ENCODE measurements around the gene OARD1.
A peak's percentile ranks its signal among the peaks of the same experiment; 100 is the strongest.

The OARD1 gene

DNA sequence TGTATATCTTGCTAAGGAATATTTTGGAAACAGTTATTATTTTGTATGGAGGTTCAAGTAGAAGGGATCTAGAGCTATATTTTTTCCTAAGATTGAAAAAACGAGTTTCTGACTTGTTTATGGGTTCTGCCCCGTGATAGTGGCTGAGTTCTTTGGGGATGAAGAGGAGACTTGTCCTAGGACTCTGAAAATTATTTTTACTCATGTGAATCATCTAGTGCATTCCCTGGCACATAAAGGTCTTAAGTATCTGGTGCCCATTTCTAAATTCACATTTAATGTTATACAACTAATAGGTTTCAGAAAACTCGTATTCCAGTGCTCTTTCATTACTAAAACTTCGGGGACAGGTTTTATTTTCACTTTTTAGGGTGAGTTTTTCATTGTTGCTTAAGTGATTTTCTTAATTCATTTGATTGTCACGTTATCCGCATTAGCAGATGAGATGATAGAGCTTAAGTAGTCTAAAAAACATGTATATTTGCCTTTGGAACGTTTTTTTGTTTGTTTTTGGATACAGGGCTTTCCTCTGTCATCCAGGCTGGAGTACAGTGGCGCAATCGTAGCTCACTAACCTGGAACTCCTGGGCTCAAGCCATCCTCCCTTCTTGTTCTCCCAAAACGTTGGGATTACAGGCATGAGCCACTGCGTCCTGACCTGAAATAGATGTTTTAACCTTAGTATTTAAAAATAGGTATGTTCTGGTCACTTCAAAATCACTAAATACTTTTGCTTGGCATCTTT lies 2.7 kb upstream of the OARD1 start (continued):
- TF ChIP-seq ZNF501 (tag by site-specific recombination; IDR thresholded peaks at IDR 0.05) (0 out of 2 replicates have a peak, but pooled peaks have one; percentile 22), ZNF600 (tag by site-specific recombination; IDR thresholded peaks at IDR 0.05) (no peak), WT1 (tag by site-specific recombination; IDR thresholded peaks at IDR 0.05) (no peak), ZNF654 (tag by site-specific recombination; IDR thresholded peaks at IDR 0.05; ENCODE audit: low read depth) (no peak), ZNF184 (tag by site-specific recombination; IDR thresholded peaks at IDR 0.05) (no peak), IKZF3 (tag by site-specific recombination; IDR thresholded peaks at IDR 0.05) (0 out of 2 replicates have a peak, but pooled peaks have one; percentile 59), ZNF521 (tag by site-specific recombination; IDR thresholded peaks at IDR 0.05) (no peak)
- TF ChIP-seq, protein P1, sequence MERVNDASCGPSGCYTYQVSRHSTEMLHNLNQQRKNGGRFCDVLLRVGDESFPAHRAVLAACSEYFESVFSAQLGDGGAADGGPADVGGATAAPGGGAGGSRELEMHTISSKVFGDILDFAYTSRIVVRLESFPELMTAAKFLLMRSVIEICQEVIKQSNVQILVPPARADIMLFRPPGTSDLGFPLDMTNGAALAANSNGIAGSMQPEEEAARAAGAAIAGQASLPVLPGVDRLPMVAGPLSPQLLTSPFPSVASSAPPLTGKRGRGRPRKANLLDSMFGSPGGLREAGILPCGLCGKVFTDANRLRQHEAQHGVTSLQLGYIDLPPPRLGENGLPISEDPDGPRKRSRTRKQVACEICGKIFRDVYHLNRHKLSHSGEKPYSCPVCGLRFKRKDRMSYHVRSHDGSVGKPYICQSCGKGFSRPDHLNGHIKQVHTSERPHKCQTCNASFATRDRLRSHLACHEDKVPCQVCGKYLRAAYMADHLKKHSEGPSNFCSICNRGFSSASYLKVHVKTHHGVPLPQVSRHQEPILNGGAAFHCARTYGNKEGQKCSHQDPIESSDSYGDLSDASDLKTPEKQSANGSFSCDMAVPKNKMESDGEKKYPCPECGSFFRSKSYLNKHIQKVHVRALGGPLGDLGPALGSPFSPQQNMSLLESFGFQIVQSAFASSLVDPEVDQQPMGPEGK (tag by site-specific recombination; IDR thresholded peaks at IDR 0.05) = no peak
- TF ChIP-seq, protein P2, sequence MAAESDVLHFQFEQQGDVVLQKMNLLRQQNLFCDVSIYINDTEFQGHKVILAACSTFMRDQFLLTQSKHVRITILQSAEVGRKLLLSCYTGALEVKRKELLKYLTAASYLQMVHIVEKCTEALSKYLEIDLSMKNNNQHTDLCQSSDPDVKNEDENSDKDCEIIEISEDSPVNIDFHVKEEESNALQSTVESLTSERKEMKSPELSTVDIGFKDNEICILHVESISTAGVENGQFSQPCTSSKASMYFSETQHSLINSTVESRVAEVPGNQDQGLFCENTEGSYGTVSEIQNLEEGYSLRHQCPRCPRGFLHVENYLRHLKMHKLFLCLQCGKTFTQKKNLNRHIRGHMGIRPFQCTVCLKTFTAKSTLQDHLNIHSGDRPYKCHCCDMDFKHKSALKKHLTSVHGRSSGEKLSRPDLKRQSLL (tag by site-specific recombination; IDR thresholded peaks at IDR 0.05) = peak; percentile 47; the same call in 1 of the 2 replicates

DNA sequence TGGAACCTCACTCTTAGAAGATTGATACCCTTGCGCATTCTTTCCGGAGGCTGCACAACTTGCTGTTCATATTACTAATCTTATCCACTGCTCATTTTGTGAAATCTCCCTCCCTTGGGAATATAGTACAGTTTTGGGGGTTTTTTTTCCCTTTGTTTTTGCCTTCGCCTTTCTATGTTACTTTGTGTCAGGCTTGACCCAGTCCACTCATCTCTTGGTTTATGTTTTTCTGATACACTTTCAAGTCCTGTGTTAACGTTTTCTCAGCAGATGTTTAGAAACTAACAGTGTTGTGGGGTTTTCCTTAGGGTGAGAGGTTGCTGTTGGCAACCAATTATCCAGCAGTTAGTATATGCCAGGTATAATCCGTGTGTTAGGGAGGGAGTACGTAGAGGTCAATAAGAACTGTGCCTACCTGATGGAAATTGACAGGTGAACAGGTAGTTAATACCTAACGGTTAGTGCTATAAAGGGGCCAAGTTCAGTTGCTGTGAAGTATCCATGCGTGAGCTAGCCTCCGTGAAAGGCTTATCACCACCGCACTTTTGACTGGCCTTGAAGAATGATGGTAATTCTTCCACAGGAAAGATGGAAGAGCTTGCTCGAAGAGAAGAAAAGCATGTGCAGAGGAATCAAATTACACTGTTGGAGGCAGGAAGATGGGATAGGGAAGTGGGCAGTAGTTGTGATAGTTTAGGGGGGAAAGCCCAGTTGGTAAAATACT lies 2.0 kb upstream of the OARD1 start:
- CTCF ChIA-PET = interaction anchor here (0.7 to 2.4 kb wide), 3 partner anchors 9 to 246 kb away, joined by 3 to 11 read pairs (median 5); no protein-coding TSS in a partner anchor
- TF ChIP-seq ZNF335 (tag by site-specific recombination; conservative IDR thresholded peaks at IDR 0.05) (peak; percentile 81), ZNF610 (tag by site-specific recombination; IDR thresholded peaks at IDR 0.05; ENCODE audit: borderline replicate concordance) (no peak), SCRT2 (tag by site-specific recombination; IDR thresholded peaks at IDR 0.05) (peak; percentile 54; the same call in 1 of the 2 replicates), ZNF2 (tag by site-specific recombination; IDR thresholded peaks at IDR 0.05) (peak; percentile 37; the same call in 1 of the 2 replicates), ZNF394 (tag by site-specific recombination; IDR thresholded peaks at IDR 0.05; ENCODE audit: borderline replicate concordance) (peak; percentile 14; the same call in 1 of the 2 replicates), ZNF292 (tag by site-specific recombination; IDR thresholded peaks at IDR 0.05; ENCODE audit: borderline replicate concordance, low read depth) (no peak), MEIS1 (CRISPR knock-in tag; IDR thresholded peaks at IDR 0.05; ENCODE audit: borderline replicate concordance) (no peak), ZNF585B (tag by site-specific recombination; IDR thresholded peaks at IDR 0.05) (no peak), TCF7L2 (IDR thresholded peaks at IDR 0.05; ENCODE audit: borderline replicate concordance, low read depth, low read length) (no peak), ZNF211 (tag by site-specific recombination; IDR thresholded peaks at IDR 0.05; ENCODE audit: low read depth) (no peak), ZEB2 (tag by site-specific recombination; IDR thresholded peaks at IDR 0.05) (peak; percentile 39; the same call in 1 of the 2 replicates), ZBTB17 (tag by site-specific recombination; IDR thresholded peaks at IDR 0.05) (peak; percentile 72)
- TF ChIP-seq, protein P3, sequence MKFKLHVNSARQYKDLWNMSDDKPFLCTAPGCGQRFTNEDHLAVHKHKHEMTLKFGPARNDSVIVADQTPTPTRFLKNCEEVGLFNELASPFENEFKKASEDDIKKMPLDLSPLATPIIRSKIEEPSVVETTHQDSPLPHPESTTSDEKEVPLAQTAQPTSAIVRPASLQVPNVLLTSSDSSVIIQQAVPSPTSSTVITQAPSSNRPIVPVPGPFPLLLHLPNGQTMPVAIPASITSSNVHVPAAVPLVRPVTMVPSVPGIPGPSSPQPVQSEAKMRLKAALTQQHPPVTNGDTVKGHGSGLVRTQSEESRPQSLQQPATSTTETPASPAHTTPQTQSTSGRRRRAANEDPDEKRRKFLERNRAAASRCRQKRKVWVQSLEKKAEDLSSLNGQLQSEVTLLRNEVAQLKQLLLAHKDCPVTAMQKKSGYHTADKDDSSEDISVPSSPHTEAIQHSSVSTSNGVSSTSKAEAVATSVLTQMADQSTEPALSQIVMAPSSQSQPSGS (tag by site-specific recombination; IDR thresholded peaks at IDR 0.05; ENCODE audit: low read depth) = no peak
- TF ChIP-seq, protein P4, sequence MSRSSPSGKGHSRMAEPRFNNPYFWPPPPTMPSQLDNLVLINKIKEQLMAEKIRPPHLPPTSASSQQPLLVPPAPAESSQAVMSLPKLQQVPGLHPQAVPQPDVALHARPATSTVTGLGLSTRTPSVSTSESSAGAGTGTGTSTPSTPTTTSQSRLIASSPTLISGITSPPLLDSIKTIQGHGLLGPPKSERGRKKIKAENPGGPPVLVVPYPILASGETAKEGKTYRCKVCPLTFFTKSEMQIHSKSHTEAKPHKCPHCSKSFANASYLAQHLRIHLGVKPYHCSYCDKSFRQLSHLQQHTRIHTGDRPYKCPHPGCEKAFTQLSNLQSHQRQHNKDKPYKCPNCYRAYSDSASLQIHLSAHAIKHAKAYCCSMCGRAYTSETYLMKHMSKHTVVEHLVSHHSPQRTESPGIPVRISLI (tag by site-specific recombination; IDR thresholded peaks at IDR 0.05) = peak; percentile 81
- TF ChIP-seq, protein P5, sequence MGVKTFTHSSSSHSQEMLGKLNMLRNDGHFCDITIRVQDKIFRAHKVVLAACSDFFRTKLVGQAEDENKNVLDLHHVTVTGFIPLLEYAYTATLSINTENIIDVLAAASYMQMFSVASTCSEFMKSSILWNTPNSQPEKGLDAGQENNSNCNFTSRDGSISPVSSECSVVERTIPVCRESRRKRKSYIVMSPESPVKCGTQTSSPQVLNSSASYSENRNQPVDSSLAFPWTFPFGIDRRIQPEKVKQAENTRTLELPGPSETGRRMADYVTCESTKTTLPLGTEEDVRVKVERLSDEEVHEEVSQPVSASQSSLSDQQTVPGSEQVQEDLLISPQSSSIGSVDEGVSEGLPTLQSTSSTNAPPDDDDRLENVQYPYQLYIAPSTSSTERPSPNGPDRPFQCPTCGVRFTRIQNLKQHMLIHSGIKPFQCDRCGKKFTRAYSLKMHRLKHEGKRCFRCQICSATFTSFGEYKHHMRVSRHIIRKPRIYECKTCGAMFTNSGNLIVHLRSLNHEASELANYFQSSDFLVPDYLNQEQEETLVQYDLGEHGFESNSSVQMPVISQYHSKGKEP (tag by site-specific recombination; IDR thresholded peaks at IDR 0.05) = no peak
- TF ChIP-seq, protein P6, sequence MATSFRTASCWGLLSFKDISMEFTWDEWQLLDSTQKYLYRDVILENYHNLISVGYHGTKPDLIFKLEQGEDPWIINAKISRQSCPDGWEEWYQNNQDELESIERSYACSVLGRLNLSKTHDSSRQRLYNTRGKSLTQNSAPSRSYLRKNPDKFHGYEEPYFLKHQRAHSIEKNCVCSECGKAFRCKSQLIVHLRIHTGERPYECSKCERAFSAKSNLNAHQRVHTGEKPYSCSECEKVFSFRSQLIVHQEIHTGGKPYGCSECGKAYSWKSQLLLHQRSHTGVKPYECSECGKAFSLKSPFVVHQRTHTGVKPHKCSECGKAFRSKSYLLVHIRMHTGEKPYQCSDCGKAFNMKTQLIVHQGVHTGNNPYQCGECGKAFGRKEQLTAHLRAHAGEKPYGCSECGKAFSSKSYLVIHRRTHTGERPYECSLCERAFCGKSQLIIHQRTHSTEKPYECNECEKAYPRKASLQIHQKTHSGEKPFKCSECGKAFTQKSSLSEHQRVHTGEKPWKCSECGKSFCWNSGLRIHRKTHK (tag by site-specific recombination; IDR thresholded peaks at IDR 0.05) = no peak

More for the DNA sequence above, 2.0 kb upstream of the OARD1 start:
- Histone ChIP-seq H3K4me1 (ENCODE audit: control insufficient read depth, insufficient read depth, low read length) (0 out of 2 replicates have a peak, but pooled peaks cover 2% of the 10 kb centered on the region), H3K9me3 (ENCODE audit: control insufficient read depth, insufficient read depth, low read depth, low read length) (no peaks in the 10 kb centered on the region), H3K36me3 (ENCODE audit: control insufficient read depth in 2 of 2, insufficient read depth in 1 of 2, low read length in 2 of 2) (peaks cover under 1 to 13% of the 10 kb centered on the region in 2 experiments; a peak in 1 of 3 replicates), H3K27ac (ENCODE audit: extremely low read depth, low read depth, low read length) (peak overlapping the region; percentile 94), H3K4me3 (ENCODE audit: low read depth, low read length) (peak overlapping the region; percentile 95)
- POLR2A ChIA-PET = interaction anchor here (0.6 to 1.5 kb wide), 2 partner anchors 246 to 500 kb away, joined by 3 to 6 read pairs; no protein-coding TSS in a partner anchor

Measured in HEK293 (cell line).